ENCODE data around the gene PHACTR1. TPM values are rescaled to one million over a fixed set of nuclear protein-coding genes. Genes with fewer than 3 reads are reported as not detected.

PHACTR1 gene
- total RNA-seq, 6 experiments from 2014 or later: 0.20 to 3.5 (median 0.93) TPM

DNA sequence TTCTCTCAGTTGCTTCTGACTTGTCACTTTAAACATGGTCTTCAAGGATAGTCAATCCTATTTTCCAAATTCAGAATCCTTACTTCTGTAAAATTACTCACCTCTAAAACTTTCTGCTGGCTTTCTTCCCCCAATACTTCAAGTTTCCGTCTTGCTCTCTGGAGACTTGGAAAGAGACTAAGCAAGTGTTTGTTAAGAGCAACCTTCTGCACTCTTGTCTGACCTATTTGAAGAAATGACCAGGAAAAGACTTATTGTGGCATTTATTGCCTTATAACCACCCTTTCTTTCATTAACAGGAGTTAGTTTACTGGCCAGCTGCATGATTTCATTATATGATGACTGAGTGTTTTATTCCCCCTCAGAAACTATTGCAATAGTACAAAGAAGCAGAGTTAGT, 430.8 kb downstream of the PHACTR1 start:
- ATAC-seq: no peak
- TF ChIP-seq, protein P1, sequence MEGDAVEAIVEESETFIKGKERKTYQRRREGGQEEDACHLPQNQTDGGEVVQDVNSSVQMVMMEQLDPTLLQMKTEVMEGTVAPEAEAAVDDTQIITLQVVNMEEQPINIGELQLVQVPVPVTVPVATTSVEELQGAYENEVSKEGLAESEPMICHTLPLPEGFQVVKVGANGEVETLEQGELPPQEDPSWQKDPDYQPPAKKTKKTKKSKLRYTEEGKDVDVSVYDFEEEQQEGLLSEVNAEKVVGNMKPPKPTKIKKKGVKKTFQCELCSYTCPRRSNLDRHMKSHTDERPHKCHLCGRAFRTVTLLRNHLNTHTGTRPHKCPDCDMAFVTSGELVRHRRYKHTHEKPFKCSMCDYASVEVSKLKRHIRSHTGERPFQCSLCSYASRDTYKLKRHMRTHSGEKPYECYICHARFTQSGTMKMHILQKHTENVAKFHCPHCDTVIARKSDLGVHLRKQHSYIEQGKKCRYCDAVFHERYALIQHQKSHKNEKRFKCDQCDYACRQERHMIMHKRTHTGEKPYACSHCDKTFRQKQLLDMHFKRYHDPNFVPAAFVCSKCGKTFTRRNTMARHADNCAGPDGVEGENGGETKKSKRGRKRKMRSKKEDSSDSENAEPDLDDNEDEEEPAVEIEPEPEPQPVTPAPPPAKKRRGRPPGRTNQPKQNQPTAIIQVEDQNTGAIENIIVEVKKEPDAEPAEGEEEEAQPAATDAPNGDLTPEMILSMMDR (IDR thresholded peaks at IDR 0.05): no peak
- no peak for TF ChIP-seq POLR2A (IDR thresholded peaks at IDR 0.05)
- WGBS (ENCODE audit: insufficient coverage, low coverage, low lambda C conversion rate, missing lambda C conversion rate): 50% methylated on average over 1 of the region's 1 CpG
- Histone ChIP-seq H3K36me3 (no peaks in the 10 kb centered on the region), H3K9me3 (no peaks in the 10 kb centered on the region), H3K4me1 (no peaks in the 10 kb centered on the region), H3K27me3 (no peaks in the 10 kb centered on the region), H3K27ac (no peak overlapping the region), H3K4me3 (no peak overlapping the region)
- DNase-seq: no peak
- intact Hi-C loops (cut with DNase I): no loop called here

DNA sequence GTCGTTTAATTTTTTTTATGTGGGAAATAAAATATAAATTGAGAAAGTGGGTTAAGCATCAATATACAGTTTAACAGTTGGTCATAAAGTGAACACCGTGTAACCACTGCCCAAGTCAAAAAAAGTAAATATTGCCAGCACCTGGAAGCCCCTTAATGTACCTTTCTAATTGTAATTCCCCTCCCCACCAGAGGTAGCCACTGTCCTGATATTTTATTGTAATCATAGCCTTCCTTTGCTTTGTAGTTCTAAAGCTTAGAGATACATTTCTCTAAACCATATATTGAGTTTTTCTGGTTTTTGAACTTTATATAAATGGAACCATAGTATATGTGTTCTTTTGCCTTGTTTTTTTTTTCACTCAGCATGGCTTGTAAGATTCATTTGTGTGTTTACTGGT, 431.2 kb downstream of the PHACTR1 start:
- TF ChIP-seq, protein P1 (IDR thresholded peaks at IDR 0.05): no peak
- no peak for TF ChIP-seq POLR2A (IDR thresholded peaks at IDR 0.05)
- Histone ChIP-seq H3K4me3 (no peak overlapping the region), H3K9me3 (no peaks in the 10 kb centered on the region), H3K4me1 (no peaks in the 10 kb centered on the region), H3K36me3 (no peaks in the 10 kb centered on the region), H3K27me3 (no peaks in the 10 kb centered on the region), H3K27ac (no peak overlapping the region)
- DNase-seq: no peak
- intact Hi-C loops (cut with DNase I): no loop called here
- ATAC-seq: no peak
- WGBS (ENCODE audit: insufficient coverage, low coverage, low lambda C conversion rate, missing lambda C conversion rate): 62% methylated on average over 2 of the region's 2 CpGs

- ATAC-seq (no peak), DNase-seq (no peak)
- no peak overlapping the region for H3K27ac ChIP-seq
- 35% methylated on average over 4 of the region's 4 CpGs for WGBS (ENCODE audit: insufficient coverage, low coverage, low lambda C conversion rate, missing lambda C conversion rate)
- H3K36me3 ChIP-seq: no peaks in the 10 kb centered on the region
- no peaks in the 10 kb centered on the region for H3K9me3 ChIP-seq
- TF ChIP-seq, protein P1 (IDR thresholded peaks at IDR 0.05): no peak
- TF ChIP-seq POLR2A (IDR thresholded peaks at IDR 0.05): no peak
- no peak overlapping the region for H3K4me3 ChIP-seq
- intact Hi-C loops (cut with DNase I): no loop called here
- no peaks in the 10 kb centered on the region for H3K4me1 ChIP-seq
- H3K27me3 ChIP-seq: no peaks in the 10 kb centered on the region
Measured at GRCh38 chr6:13152764-13153163, 436.2 kb downstream of the PHACTR1 start.

GRCh38 chr6:13156381-13156780, 439.8 kb downstream of the PHACTR1 start:
- WGBS (ENCODE audit: insufficient coverage, low coverage, low lambda C conversion rate, missing lambda C conversion rate): 81% methylated on average over 8 of the region's 8 CpGs
- no peak overlapping the region for H3K4me3 ChIP-seq
- no peaks in the 10 kb centered on the region for H3K27me3 ChIP-seq
- no peaks in the 10 kb centered on the region for H3K9me3 ChIP-seq
- DNase-seq (no peak), ATAC-seq (no peak)
- TF ChIP-seq, protein P1 (IDR thresholded peaks at IDR 0.05): no peak
- TF ChIP-seq POLR2A (IDR thresholded peaks at IDR 0.05): no peak
- no peak overlapping the region for H3K27ac ChIP-seq
- no peaks in the 10 kb centered on the region for H3K4me1 ChIP-seq
- no peaks in the 10 kb centered on the region for H3K36me3 ChIP-seq
- intact Hi-C loops (cut with DNase I): no loop called here

DNA sequence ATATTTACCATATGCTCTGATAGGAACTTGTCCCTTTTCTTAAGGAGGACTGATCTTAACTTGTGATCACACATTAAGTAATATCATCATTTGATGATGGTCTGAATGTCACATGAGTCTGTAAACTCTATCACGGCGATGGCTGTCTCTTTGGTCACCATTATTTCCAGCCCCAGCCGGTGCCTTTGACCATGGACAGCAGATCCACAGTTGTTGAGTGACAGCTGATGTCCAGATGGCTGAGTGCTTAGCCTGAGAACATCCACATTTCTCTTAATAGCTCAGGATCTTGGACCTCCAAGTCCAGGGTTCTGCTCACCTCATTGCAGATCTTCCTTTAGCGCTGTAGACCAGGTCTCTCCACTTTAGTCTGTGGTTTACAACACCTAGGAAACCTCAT, 440.7 kb downstream of the PHACTR1 start:
- TF ChIP-seq POLR2A (IDR thresholded peaks at IDR 0.05): no peak
- TF ChIP-seq, protein P1 (IDR thresholded peaks at IDR 0.05): no peak
- H3K27ac ChIP-seq: no peak overlapping the region
- no peaks in the 10 kb centered on the region for H3K9me3 ChIP-seq
- no peaks in the 10 kb centered on the region for H3K4me1 ChIP-seq
- intact Hi-C loops (cut with DNase I): no loop called here
- H3K4me3 ChIP-seq: no peak overlapping the region
- DNase-seq (no peak), ATAC-seq (no peak)
- 100% methylated on average over 1 of the region's 4 CpGs for WGBS (ENCODE audit: insufficient coverage, low coverage, low lambda C conversion rate, missing lambda C conversion rate)
- H3K27me3 ChIP-seq: no peaks in the 10 kb centered on the region
- H3K36me3 ChIP-seq: no peaks in the 10 kb centered on the region
